Upper lobe of right lung (tissue), 1 donor: ENCODE data around the gene SLC9A1. TPM values are rescaled to one million over a fixed set of nuclear protein-coding genes. Genes with fewer than 3 reads are reported as not detected.
A peak's percentile ranks its signal among the peaks of the same experiment; 100 is the strongest.

Source experiments
- ATAC-seq: fragments of 200-7000 bp; cut with Tn5 transposase; one replicate; pipeline ENCODE4 v1.9.1; 2020; ENCODE audit warnings: mild to moderate bottlenecking, moderate library complexity
- DNase-seq: peaks from one replicate; pipeline ENCODE4 v3.0.0-alpha.2; 2020
- H3K27ac ChIP-seq: fragments of 200-600 bp; one replicate; pipeline ENCODE4 v1.8.0; 2022
- H3K27me3 ChIP-seq: fragments of 200-600 bp; one replicate; pipeline ENCODE4 v1.8.0; 2022; ENCODE audit warnings: mild to moderate bottlenecking
- H3K36me3 ChIP-seq: fragments of 200-600 bp; one replicate; pipeline ENCODE4 v1.8.0; 2022
- H3K4me1 ChIP-seq: fragments of 200-600 bp; one replicate; pipeline ENCODE4 v1.8.0; 2022
- H3K4me3 ChIP-seq: fragments of 200-600 bp; one replicate; pipeline ENCODE4 v1.8.0; 2022; ENCODE audit warnings: mild to moderate bottlenecking
- H3K9me3 ChIP-seq: fragments of 200-600 bp; one replicate; pipeline ENCODE4 v1.8.0; 2022
- intact Hi-C: fragments of 100-400 bp; cut with DNase I; formaldehyde crosslinking; loops from one replicate; pipeline ENCODE4 v1.11.0; 2022
- total RNA-seq: library from RNA; stranded (reverse); fragmentation: NEBNext Ultra II Directional; extraction: Animal tissue kit (Norgen Biotek cat#: 25700); gene quantifications from one replicate; pipeline ENCODE4 v1.2.1, GENCODE V29; 2021
- TF ChIP-seq, protein P1 (sequence below): fragments of 200-600 bp; IDR thresholded peaks from one replicate; pipeline ENCODE4 v1.8.0; 2022; ENCODE audit warnings: antibody characterized with exemption
- donor health status: DM: no; HTN: yes; CAD: no; lungs with severe emphysema.

The SLC9A1 gene
- total RNA-seq, 1 donor from 2014 or later = 62.4 TPM

DNA sequence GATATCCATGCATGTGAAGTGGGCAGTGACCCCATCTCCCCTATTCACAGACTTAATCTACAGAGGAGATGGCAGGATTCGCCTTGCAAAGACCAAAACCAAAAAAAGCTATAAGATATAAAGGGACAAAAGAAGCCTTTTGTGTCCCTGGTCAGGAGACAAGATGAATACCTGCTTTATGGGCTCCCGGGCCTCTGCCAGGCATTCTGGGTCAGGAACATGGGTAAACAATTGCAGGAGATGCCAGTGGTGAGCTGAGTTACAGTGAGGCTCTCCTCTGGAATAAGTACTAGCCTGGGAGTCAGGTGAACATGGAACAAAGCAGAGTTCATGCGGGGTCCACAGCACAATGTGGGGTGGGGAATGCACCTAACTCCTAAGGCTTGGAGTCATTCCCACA, 4.7 kb downstream of the SLC9A1 start:
- ATAC-seq (no peak), DNase-seq (no peak)
- intact Hi-C loops = loop anchor here (5.0 kb wide), 1 partner anchor 33 kb away; no protein-coding TSS in a partner anchor
- Histone ChIP-seq H3K27me3 (no peaks in the 10 kb centered on the region), H3K4me3 (no peak overlapping the region), H3K9me3 (no peaks in the 10 kb centered on the region), H3K4me1 (peaks cover 70% of the 10 kb centered on the region), H3K36me3 (no peaks in the 10 kb centered on the region), H3K27ac (no peak overlapping the region)
- TF ChIP-seq, protein P1, sequence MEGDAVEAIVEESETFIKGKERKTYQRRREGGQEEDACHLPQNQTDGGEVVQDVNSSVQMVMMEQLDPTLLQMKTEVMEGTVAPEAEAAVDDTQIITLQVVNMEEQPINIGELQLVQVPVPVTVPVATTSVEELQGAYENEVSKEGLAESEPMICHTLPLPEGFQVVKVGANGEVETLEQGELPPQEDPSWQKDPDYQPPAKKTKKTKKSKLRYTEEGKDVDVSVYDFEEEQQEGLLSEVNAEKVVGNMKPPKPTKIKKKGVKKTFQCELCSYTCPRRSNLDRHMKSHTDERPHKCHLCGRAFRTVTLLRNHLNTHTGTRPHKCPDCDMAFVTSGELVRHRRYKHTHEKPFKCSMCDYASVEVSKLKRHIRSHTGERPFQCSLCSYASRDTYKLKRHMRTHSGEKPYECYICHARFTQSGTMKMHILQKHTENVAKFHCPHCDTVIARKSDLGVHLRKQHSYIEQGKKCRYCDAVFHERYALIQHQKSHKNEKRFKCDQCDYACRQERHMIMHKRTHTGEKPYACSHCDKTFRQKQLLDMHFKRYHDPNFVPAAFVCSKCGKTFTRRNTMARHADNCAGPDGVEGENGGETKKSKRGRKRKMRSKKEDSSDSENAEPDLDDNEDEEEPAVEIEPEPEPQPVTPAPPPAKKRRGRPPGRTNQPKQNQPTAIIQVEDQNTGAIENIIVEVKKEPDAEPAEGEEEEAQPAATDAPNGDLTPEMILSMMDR = no peak

DNA sequence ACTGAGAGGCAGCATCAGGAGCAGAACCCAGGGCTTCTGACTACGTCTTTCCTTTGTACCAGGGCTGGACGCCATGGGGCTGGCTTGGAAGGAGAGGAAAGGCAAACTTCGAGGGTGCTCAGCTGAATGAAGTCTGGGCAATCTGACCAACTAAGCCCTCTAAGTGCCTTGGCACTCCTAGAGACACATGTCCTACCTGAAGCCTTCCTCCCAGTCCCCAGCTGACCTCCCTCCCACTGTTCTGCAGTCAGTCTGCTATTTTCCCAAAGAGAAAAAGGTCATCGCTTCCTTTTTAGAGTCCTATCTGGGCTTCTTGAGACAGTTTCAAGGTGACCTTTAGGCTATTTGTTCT, 5.2 kb downstream of the SLC9A1 start:
- ATAC-seq (peak; percentile 38), DNase-seq (no peak)
- H3K27me3 ChIP-seq = no peaks in the 10 kb centered on the region
- intact Hi-C loops = loop anchor here (5.0 kb wide), 1 partner anchor 32 kb away; no protein-coding TSS in a partner anchor
- no peak overlapping the region for H3K4me3 ChIP-seq
- H3K27ac ChIP-seq = no peak overlapping the region
- no peaks in the 10 kb centered on the region for H3K36me3 ChIP-seq
- TF ChIP-seq, protein P1 = no peak
- peaks cover 70% of the 10 kb centered on the region for H3K4me1 ChIP-seq
- no peaks in the 10 kb centered on the region for H3K9me3 ChIP-seq

DNA sequence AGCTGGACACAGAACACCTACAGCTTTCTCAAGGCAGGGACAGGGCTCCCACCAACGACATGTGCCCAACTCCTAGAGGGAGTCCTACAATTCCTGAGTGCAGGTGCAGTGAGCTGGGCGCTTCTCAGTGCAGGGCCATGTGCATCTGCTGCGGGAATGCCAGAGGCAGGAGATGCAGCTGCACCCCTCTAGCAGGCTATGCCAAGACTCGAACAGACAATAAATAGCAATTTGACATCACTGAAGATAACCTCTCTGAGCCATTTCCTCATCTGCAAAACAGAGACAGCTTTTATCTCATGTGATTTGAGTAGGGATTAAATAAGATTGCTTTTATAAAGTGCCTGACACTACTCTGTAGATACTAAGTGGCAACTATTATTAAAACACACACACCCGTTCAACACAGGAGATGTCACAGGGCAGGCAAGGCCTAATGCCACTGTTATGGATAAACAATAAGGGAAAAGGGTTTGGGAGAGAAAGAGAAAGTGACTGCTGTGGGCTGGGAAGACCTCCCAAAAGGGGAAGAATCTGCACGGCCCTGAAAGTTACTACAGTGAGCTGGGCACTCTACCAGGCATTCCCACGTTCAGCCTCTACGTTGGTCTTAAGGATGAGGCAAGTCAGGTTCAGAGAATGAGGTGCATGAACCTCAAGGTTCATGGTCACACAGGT, 5.7 kb downstream of the SLC9A1 start:
- H3K27ac ChIP-seq = peak overlapping the region; percentile 24
- H3K4me3 ChIP-seq = no peak overlapping the region

DNA sequence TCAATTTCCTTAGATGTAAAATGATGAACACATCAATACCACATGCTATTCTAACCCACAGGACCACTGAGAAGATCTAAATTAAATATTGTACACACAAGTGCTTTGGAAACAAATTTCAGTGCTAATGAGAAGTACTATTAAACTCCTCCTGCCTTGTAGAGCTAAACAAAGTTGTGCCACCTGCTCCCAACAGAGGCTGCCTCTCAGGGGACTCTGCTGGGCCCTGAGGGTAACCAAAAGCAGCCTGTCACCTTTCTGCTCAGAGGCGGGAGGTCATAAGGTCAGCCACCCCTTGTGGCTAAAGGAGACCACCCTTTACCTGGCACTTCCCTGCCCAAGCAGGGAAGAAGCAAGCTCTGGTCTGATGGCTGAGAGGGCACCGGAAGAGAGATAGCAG, 6.3 kb downstream of the SLC9A1 start:
- H3K27ac ChIP-seq = peak overlapping the region; percentile 24
- H3K4me1 ChIP-seq = peaks cover 63% of the 10 kb centered on the region
- H3K36me3 ChIP-seq = no peaks in the 10 kb centered on the region
- no peak overlapping the region for H3K4me3 ChIP-seq
- intact Hi-C loops = no loop called here
- no peak for ATAC-seq
- no peaks in the 10 kb centered on the region for H3K9me3 ChIP-seq
- DNase-seq = no peak
- no peaks in the 10 kb centered on the region for H3K27me3 ChIP-seq
- TF ChIP-seq, protein P1 = no peak

More for the DNA sequence above, 5.7 kb downstream of the SLC9A1 start:
- Histone ChIP-seq H3K9me3 (no peaks in the 10 kb centered on the region), H3K27me3 (no peaks in the 10 kb centered on the region), H3K36me3 (no peaks in the 10 kb centered on the region), H3K4me1 (peaks cover 67% of the 10 kb centered on the region)
- no peak for DNase-seq
- TF ChIP-seq, protein P1 = no peak
- intact Hi-C loops = no loop called here
- peak; percentile 3 for ATAC-seq

DNA sequence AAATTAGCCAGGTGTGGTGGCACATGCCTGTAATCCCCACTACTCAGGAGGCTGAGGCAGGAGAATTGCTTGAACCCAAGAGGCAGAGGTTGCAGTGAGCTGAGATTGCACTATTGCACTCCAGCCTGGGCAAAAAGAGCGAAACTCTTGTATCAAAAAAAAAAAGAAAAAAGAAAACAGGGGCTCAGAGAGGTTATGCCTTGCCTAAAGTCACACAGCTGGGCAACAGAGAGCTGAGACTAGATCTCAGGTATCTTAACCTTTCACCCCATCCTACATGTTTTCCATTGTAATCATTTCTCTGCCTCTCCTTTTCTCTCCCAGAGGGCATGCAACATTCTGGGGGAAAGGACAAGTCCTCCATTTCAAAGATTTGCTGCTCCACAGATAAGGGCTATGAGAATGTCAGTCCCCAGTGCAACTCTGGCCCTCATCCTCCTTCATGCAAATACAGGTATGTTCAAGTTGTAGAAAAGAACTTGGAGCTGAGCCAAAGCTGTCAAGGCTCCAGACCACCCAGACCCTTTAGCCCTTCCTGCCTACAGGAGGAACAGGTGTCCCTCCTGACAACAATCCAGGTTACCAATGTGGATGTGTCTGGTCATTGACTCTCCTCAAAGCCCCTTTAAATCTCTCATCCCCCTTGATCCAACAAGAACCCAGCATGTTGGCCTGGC, 6.9 kb downstream of the SLC9A1 start:
- DNase-seq = no peak
- ATAC-seq = no peak
- Histone ChIP-seq H3K27me3 (no peaks in the 10 kb centered on the region), H3K27ac (no peak overlapping the region), H3K4me1 (peaks cover 62% of the 10 kb centered on the region), H3K36me3 (no peaks in the 10 kb centered on the region), H3K4me3 (no peak overlapping the region), H3K9me3 (no peaks in the 10 kb centered on the region)
- intact Hi-C loops = no loop called here
- TF ChIP-seq, protein P1 = no peak
